ENCODE measurements around the gene TEKT3.

TEKT3 gene

DNA sequence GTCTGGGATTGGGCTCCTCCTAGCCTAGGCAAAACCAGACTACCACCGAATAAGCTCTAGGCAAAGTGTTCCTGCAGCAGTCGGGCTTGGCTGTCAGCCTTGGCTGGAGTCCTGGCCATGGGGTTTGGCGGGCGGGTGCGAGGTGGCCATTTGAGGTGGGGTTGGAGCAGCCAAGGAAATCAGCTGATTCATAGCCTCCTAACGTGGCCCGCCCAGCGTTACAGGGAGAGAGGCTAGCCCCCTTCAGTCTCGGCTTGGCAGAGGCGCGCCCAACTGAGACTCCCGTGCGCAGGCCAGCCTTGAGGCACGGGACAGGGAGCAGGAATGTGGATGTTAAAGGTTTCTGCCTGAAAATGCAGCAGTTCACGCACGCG, 78.2 kb downstream of the TEKT3 start:
- DNase-seq: no peak

DNA sequence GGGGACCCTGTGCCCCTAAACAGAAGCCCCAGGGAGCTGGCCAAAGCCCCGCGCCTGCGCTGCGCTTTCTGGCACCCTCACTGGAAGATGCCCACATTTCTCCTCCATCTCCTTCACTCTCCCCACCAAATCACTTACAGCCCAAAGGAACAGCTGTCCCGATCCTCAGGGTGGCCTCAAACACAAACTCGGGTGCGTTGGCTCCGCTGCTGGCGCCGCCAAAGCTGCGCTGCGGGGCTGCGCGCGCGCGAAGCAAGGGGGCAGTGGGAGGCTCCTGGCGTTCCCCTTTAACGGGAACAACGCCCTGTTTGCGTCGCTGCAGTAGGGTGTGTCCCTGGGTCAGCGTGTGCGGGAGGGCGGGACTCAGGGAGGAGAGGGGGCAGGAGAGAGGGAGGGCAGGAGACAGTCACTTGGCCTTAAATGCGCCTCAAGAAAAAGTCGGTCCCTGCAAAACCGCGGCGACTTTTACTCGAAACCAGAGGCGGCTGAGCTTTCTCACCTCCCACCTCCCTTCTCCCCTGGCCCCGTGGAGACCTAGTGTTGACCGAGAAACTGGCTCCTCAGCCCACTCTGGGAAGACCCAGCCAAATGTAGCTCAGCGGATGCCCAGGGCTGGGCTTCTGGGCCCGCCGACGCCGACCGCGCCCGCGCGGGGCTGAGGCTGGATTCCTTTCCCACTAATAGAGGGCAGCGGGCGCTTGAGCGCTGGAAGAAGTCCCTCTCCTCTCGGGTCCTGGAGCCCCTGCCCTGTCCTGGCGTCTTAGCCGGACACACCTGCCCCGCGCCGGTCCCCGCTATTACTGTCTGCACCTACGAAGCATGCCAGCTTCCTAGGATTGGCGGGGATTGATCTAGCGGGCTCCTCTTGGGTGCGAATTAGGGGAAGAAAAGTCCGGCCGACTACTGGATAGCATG, 78.8 kb downstream of the TEKT3 start:
- no peak for DNase-seq

- no peak for DNase-seq
Measured at GRCh38 chr17:15261802-15262290, 79.6 kb downstream of the TEKT3 start.

DNA sequence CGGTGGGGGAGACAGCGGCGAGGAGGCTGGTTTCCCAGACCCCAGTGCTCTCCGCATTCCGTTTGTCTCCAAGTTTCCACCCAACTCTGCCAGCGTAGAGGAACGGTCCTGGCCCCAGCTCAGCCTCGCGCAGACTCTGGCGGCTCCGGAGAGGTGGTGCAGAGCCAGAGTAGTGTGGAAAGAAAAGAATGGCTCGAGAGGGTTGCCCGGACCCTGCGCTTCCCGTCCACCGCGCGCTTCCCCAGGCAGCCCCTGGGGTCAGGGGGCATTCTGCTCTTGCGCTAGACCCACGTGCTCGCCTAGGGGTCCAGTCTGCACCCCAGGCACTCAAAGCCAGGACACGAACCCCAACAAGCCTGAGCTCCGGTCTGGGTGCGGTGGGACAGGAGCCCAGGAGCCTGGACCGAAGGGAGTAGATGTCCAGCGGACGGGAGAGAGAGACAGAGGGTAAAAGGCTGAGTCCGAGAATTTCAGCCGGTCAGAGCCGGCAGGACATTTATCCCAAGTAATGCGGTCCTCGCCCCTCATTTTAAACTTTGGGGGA, 80.1 kb downstream of the TEKT3 start:
- DNase-seq: no peak

DNA sequence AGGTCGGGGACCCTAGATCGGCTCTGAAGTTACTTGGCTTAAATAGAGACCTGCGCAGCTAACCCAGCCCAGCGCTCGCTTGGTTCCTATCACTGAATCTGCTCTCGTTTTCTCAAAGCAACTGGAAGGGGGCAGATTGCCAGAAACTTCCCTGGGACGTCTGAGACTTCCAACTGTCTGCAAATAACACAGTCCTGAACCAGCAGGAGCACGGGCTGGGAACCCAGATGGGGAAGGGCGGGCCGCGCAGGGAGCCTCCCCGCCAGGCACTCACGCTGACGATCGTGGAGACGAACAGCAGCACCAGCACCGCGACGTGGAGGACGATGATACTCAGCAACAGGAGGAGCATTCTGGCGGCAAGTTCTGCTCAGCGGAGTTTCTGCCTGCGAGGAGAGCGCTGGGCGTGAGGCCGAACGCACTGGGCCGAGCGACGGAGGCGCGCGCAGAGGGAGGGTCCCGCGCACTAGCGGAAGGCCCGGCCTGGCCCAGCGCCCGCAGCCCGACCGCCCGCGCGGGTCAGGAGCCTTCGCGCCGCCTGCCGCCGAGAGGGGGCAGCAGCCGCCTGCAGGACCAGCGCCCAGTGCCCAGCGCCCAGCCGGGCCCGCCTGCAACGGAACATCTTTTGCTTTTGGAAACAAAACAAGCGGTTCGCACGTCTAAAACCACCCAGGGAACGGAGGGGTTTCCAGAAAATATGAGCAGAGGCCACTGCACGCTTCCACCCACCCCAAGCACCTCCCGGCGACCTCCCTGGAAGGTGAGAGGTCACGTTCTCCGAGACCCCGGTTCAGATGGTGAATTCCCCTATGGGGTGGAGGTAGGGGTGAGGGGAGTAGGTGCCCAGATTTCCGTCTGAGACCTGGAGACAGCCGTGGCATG, 80.8 kb downstream of the TEKT3 start:
- DNase-seq: peak; percentile 46

GRCh38 chr17:15257796-15258512, 83.4 kb downstream of the TEKT3 start:
- DNase-seq: no peak

GRCh38 chr17:15257258-15257788, 84.1 kb downstream of the TEKT3 start:
- DNase-seq: peak; percentile 36

GRCh38 chr17:15256689-15257088, 84.7 kb downstream of the TEKT3 start:
- DNase-seq: no peak

DNA sequence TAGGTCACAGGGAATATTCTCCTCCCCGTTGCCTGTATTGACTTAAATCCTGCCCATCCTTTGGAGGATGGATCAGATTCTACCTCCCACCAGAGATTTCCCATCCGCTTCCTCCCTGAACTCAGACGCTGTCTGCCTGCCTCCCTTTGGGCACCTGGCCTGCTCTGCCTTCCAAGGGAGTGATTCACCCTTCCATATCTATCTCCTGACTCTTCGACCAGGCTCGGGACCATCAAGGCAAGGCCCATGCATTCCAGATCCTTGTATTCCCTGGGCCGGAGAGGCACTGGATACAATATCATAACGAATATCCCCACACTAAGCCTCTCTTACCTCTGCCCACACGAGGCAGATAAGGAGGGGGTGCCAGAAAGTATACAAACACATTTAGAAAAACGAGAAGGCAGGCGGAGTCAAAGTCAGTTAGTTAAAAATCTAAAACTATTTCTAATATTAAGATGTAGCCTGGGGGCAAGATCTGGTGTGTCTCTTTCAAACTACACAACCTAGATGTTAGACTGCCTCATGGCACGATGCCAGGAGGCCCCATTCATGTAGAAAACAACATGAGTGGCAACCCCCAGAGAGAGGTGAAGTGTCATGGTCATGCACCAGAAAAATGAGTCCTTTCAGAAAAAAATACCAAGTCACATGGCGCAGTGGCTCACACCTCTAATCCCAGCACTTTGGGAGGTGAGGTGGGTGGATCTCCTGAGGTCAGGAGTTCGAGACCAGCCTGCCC, 85.5 kb downstream of the TEKT3 start:
- no peak for DNase-seq
